ENCODE results near the gene MYH10.

The MYH10 gene

GRCh38 chr17:8426094-8426720 is 204.3 kb downstream of the MYH10 start:
- TF ChIP-seq CTCF (conservative IDR thresholded peaks at IDR 0.05): no peak
- no peak overlapping the region for H3K27ac ChIP-seq
